Fibroblast of skin of scalp (primary cell): ENCODE results near the gene PCBD1.

ENCODE experiments used
- DNase-seq: peaks from one replicate; pipeline ENCODE4 v3.0.0-alpha.2; 2013

Gene PCBD1

GRCh38 chr10:70901276-70901878, 13.0 kb upstream of the PCBD1 start:
- no peak for DNase-seq

GRCh38 chr10:70899096-70899495, 10.7 kb upstream of the PCBD1 start:
- no peak for DNase-seq

DNA sequence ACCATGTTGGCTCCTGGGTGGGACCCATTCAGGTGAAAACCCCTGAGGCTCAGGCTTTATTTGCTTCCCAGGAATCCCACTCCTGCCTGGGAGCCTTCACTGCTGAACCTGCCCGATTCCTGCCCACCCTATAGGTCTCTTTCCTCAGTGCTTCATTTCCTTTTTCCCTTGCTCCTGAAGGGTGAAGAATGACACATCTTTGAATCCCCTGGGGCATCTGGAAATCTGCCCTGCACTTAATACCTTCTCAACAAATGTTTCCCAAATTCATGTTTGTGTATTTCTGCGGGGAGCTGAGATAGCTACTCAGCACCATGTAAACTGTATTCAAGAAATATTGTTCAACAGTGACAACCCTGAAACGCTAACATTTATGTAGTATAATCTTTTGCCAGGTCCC, 10.3 kb upstream of the PCBD1 start:
- no peak for DNase-seq

DNA sequence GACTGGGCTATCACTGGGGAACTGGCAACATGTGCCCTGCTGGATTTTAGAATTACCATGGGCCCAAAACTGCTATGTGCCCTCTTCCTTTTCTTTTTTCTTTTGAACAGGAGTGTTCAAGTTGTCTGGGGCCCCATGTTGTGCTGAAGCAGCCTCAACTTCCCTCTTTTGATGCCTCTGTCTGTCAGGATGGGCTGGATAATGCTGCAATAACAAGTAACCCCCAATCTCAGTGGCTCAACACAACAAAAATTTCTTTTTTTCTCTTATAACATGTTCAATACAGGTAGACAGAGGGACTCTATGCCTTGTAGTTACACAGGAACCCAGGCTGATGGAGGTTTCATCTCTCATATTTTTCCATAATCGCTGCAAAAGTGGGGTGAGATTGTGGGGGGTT, 8.2 kb upstream of the PCBD1 start:
- no peak for DNase-seq

DNA sequence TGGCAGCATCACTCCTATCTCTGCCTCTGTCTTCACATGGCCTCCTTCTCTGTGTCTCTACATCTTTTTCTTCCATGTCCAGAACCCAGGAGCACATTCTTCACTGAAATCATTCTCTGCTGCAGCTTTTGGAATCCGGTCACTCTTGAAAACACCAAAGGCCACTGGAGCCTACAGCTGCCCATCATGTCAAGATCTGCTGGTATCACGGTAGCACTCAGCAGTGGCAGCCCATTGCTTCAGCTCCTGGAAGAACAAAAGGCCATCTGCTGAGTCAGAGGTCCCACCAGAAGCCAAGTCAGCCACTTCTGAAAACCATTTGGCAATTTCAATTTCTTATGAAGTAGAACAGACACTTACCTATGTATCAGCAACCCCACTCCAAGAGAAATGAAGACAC, 6.1 kb upstream of the PCBD1 start:
- DNase-seq: no peak

- DNase-seq: no peak
Measured at GRCh38 chr10:70893227-70894006, 5.1 kb upstream of the PCBD1 start.

DNA sequence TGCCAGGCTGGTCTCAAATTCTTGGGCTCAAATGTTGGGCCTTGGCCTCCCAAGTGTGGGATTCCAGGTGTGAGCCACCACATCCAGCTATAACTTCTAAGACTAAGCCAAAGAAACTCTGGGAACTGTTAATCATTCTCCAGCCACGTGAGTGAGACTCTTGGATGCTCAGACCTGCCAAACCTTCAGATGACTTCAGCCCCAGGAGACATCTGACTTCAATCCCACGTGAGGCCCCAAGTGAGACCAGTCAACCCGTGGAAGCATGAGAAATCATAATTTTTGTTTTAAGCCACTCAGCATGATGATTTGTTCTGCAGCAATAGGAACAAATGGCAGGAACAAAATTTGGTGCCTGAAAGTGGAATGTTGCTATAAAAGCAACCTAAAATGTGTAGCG, 4.3 kb upstream of the PCBD1 start:
- no peak for DNase-seq

GRCh38 chr10:70891627-70892026, 3.3 kb upstream of the PCBD1 start:
- DNase-seq: peak; percentile 54

DNA sequence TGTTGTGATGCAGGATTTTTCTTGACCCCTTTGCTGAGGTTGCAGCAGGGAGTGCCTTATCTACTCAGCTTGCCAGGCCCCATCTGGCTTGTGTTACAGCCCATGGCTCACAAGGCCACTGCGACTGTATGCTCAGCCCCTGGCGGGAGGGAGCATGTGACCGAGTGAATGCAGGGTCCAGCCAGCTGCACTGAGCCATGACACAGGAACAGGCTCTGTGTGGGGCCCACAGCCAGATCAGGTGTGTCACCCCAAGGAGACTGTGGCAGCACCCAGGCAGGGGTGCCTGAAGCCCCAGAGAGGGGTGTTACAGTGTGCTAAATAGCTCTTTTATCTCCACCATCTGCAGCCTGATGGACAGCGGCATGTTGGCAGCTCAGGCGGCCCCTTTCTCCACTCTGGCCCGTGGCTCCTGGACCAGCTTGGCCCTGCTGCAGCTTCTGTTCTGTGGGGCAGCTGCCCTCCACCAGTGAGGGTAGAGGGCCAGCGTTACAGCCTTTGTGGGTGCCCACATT, 2.6 kb upstream of the PCBD1 start:
- DNase-seq: no peak

DNA sequence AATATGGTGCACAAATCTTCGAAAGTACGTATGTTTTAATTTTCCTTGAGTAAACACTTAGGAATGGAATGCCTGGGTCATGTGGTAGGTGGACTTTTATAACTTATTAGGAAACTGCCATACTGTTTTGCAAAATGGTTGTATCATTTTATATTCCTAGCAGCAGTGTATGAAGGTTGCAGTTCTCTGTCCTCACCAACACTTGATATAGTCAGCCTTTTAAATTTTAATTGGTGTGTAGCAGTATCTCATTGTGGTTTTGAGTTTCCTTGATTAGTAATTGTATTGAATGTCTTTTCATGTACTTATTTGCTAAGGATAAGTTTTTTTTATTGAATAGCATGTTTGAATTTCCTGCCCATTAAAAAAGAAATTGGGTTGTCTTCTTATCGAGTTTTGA, 926 bp upstream of the PCBD1 start:
- DNase-seq: no peak

GRCh38 chr10:70886921-70887665, 1.3 kb downstream of the PCBD1 start:
- no peak for DNase-seq

GRCh38 chr10:70885931-70886903, 2.1 kb downstream of the PCBD1 start:
- no peak for DNase-seq

DNA sequence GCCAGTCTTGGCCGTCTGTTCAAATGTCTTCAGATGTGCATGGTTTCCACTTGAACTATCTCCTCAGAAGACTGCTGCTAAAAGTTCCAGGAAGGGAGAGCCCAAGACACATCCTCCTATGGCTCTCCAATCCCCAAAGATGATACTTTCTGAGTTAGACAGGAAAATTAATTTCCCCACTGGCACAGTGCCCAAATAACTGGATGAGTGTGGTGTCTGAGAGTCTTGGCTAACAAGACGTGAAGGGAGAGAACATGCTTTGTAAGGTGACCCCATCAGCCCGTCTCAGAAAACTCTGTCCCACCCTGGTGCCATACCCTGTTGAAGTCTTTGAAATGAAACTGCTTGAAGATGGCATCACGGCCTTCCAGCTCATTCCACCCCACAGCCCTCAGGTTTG, 2.9 kb downstream of the PCBD1 start:
- peak; percentile 49 for DNase-seq

DNA sequence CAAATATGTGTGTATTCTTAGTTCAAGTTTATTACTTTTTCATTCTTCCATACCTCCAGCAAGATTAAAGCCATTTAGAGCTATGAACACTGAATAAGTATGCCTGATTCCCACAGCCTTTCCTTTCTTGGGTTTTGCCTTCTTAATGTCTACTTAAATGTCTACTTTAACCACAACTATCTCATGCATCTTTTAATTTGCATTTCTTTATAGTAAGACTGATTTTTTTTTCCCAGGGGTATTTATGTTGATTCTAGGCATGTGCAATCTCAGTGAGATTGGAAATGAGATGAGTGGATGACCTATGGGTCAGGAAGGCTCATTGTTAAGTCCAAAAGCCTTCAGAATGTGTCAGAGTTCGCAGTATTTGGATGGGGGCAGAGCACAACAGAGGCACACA, 3.6 kb downstream of the PCBD1 start:
- DNase-seq: peak; percentile 73

- DNase-seq: peak; percentile 77
Measured at GRCh38 chr10:70880077-70880534, 8.3 kb downstream of the PCBD1 start.

- no peak for DNase-seq
Measured at GRCh38 chr10:70879207-70879606, 9.2 kb downstream of the PCBD1 start.

- DNase-seq: no peak
Measured at GRCh38 chr10:70874061-70874460, 14.3 kb downstream of the PCBD1 start.

DNA sequence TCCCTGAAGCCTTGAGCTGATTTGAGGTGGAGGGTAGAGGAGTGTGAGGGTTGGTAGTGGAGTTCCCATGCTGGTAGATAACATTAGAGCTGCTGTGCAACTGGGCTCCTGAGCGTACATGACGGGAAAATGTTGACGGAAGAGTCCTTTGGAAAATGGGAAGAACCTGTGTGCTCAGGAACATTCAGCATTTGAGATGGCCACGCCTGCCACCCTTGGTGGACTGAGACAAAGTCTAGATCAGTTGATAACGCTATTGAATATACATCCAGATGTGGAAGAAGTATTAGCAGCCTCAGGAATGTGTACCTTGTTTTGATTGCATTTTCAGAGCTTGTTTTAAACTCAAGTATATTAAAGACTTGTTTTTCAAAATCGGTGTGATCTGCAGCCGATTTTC, 16.1 kb downstream of the PCBD1 start:
- DNase-seq: no peak

- DNase-seq: no peak
Measured at GRCh38 chr10:70866424-70866823, 21.9 kb downstream of the PCBD1 start.

DNA sequence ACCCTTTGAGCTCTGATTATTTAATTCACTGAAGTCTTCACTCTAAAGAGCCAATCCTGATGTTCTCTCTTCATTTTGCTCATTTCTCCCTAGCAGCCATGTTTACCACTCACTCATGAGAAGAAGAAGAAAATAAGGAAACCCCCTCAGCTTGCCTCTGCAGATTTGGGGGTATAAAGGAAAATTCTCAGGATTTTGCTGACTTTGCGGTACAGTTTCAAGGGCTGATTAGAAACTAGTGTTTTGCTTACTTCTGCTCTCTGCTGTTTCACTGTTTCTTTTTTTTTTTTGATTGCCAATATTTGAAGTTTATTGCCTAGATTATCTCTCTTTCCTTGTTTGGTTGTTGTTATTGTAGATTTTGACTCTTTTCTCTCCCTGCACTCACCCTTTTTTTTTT, 23.4 kb downstream of the PCBD1 start:
- no peak for DNase-seq

DNA sequence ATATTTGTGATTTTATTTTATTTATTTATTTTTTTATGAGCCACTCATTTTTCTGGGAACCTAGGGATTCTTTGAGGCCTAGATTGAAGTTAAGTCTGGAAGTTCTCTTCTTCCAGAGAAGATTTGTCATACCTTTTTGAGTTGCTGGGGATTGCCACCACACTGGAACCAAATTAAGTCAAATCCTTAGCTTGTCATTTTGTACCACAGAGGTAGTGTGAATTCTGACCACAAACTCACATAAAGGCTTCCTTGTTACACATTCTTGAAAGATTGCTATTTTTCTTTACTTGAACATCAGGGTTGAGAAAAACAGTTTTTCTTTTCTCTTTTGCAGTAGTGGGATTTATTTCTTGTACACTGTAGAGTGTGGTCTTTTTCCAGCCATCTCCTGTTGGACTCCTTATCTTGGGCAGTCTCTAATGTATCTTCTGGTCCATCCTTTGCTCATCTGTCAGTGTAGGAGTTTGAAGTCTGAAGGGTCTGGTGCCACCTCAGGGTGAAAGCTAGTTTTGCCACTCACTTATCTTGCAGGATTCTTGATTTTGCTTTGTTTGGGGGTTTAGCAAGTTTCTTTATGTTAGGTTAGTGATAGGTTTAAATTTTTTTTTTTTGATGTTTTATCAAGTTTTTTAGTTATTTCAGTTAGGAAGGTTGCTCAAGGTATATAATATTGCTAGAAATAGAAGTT, 24.8 kb downstream of the PCBD1 start:
- no peak for DNase-seq
